WTC11 (cell line): ENCODE measurements around the gene LCN1. TPM values are rescaled to one million over a fixed set of nuclear protein-coding genes. Genes with fewer than 3 reads are reported as not detected.

ENCODE experiments used
- ARID4B ChIP-seq: sonication (generic); formaldehyde crosslinking; IDR thresholded peaks from 2 replicates; pipeline ENCODE4 v1.8.0; 2023; ENCODE audit warnings: missing genetic modification reagents, mild to moderate bottlenecking, borderline replicate concordance
- ATF1 ChIP-seq: sonication (generic); formaldehyde crosslinking; IDR thresholded peaks from 2 replicates; pipeline ENCODE4 v1.8.1; 2023; ENCODE audit warnings: mild to moderate bottlenecking, moderate library complexity, missing genetic modification reagents
- E2F5 ChIP-seq: sonication (generic); formaldehyde crosslinking; IDR thresholded peaks from 2 replicates; pipeline ENCODE4 v1.8.1; 2022; ENCODE audit warnings: mild to moderate bottlenecking, moderate library complexity, missing genetic modification reagents
- ELF4 ChIP-seq: sonication (generic); formaldehyde crosslinking; IDR thresholded peaks from 2 replicates; pipeline ENCODE4 v1.8.1; 2022; ENCODE audit warnings: low read depth, mild to moderate bottlenecking, moderate library complexity, missing genetic modification reagents
- EMX1 ChIP-seq: fragments of 250-450 bp; sonication (Bioruptor Pico); IDR thresholded peaks from 2 replicates; pipeline ENCODE4 v1.8.0; 2021; ENCODE audit warnings: mild to moderate bottlenecking
- ESRRA ChIP-seq: sonication (generic); formaldehyde crosslinking; IDR thresholded peaks from 2 replicates; pipeline ENCODE4 v1.8.1; 2022; ENCODE audit warnings: mild to moderate bottlenecking, missing genetic modification reagents, borderline replicate concordance
- ETV6 ChIP-seq: sonication (generic); formaldehyde crosslinking; IDR thresholded peaks from 2 replicates; pipeline ENCODE4 v1.8.1; 2022; ENCODE audit warnings: mild to moderate bottlenecking, missing genetic modification reagents
- FOXP1 ChIP-seq: sonication (generic); formaldehyde crosslinking; IDR thresholded peaks from 2 replicates; pipeline ENCODE4 v1.8.0; 2022; ENCODE audit warnings: missing genetic modification reagents, mild to moderate bottlenecking, moderate library complexity, borderline replicate concordance
- GABPB1 ChIP-seq: sonication (generic); formaldehyde crosslinking; IDR thresholded peaks from 2 replicates; pipeline ENCODE4 v1.8.1; 2023; ENCODE audit warnings: mild to moderate bottlenecking, missing genetic modification reagents
- HMGA2 ChIP-seq: fragments of 250-450 bp; sonication (Bioruptor Pico); IDR thresholded peaks from 2 replicates; pipeline ENCODE4 v1.4.0; 2021; ENCODE audit warnings: mild to moderate bottlenecking, moderate library complexity
- IRF2 ChIP-seq: sonication (generic); formaldehyde crosslinking; IDR thresholded peaks from 2 replicates; pipeline ENCODE4 v1.8.0; 2022; ENCODE audit warnings: low read depth, missing genetic modification reagents, borderline replicate concordance
- JUN ChIP-seq: sonication (generic); formaldehyde crosslinking; IDR thresholded peaks from 2 replicates; pipeline ENCODE4 v1.8.0; 2023; ENCODE audit warnings: mild to moderate bottlenecking, missing genetic modification reagents
- KAT7 ChIP-seq: sonication (generic); formaldehyde crosslinking; IDR thresholded peaks from 2 replicates; pipeline ENCODE4 v1.8.1; 2023; ENCODE audit warnings: missing genetic modification reagents, mild to moderate bottlenecking, borderline replicate concordance
- MAX ChIP-seq: sonication (generic); formaldehyde crosslinking; IDR thresholded peaks from 2 replicates; pipeline ENCODE4 v1.8.0; 2022; ENCODE audit warnings: mild to moderate bottlenecking, missing genetic modification reagents
- MLX ChIP-seq: sonication (generic); formaldehyde crosslinking; IDR thresholded peaks from 2 replicates; pipeline ENCODE4 v1.8.1; 2023; ENCODE audit warnings: mild to moderate bottlenecking, missing genetic modification reagents, moderate library complexity
- NFYB ChIP-seq: sonication (generic); formaldehyde crosslinking; conservative IDR thresholded peaks from 2 replicates; pipeline ENCODE4 v1.8.0; 2022; ENCODE audit warnings: low read depth, missing genetic modification reagents
- PREB ChIP-seq: sonication (generic); formaldehyde crosslinking; IDR thresholded peaks from 2 replicates; pipeline ENCODE4 v1.8.1; 2022; ENCODE audit warnings: mild to moderate bottlenecking, missing genetic modification reagents, moderate library complexity, borderline replicate concordance
- RELA ChIP-seq: sonication (generic); formaldehyde crosslinking; IDR thresholded peaks from 2 replicates; pipeline ENCODE4 v1.8.1; 2022; ENCODE audit warnings: missing genetic modification reagents, mild to moderate bottlenecking, borderline replicate concordance
- SMAD4 ChIP-seq: sonication (generic); formaldehyde crosslinking; IDR thresholded peaks from 2 replicates; pipeline ENCODE4 v1.8.0; 2022; ENCODE audit warnings: mild to moderate bottlenecking, missing genetic modification reagents
- SP1 ChIP-seq: sonication (generic); formaldehyde crosslinking; conservative IDR thresholded peaks from 2 replicates; pipeline ENCODE4 v1.8.1; 2022; ENCODE audit warnings: missing genetic modification reagents
- USF1 ChIP-seq: sonication (generic); formaldehyde crosslinking; IDR thresholded peaks from 2 replicates; pipeline ENCODE4 v1.8.0; 2022; ENCODE audit warnings: mild to moderate bottlenecking, missing genetic modification reagents
- USF2 ChIP-seq: sonication (generic); formaldehyde crosslinking; IDR thresholded peaks from 2 replicates; pipeline ENCODE4 v1.8.1; 2023; ENCODE audit warnings: mild to moderate bottlenecking, missing genetic modification reagents, moderate library complexity
- ZMAT4 ChIP-seq: fragments of 250-450 bp; sonication (Bioruptor Pico); IDR thresholded peaks from 2 replicates; pipeline ENCODE4 v1.9.0; 2021; ENCODE audit warnings: mild to moderate bottlenecking
- ZNF281 ChIP-seq: sonication (generic); formaldehyde crosslinking; IDR thresholded peaks from 2 replicates; pipeline ENCODE4 v1.8.0; 2023; ENCODE audit warnings: mild to moderate bottlenecking, missing genetic modification reagents
- ZNF317 ChIP-seq: sonication (generic); formaldehyde crosslinking; IDR thresholded peaks from 2 replicates; pipeline ENCODE4 v1.8.1; 2023; ENCODE audit warnings: low read depth, mild to moderate bottlenecking, moderate library complexity, missing genetic modification reagents, borderline replicate concordance
- total RNA-seq: library from RNA; stranded (reverse); gene quantifications from 3 replicates; pipeline ENCODE4 v1.2.3, GENCODE V29; 2021

The LCN1 gene
- total RNA-seq, 1 experiment from 2014 or later: not detected

- TF ChIP-seq MAX (no peak), MLX (CRISPR knock-in tag) (no peak), E2F5 (CRISPR knock-in tag) (no peak), FOXP1 (CRISPR knock-in tag) (peak; percentile 61; the same call in 1 of the 2 replicates), PREB (CRISPR knock-in tag) (no peak), ATF1 (CRISPR knock-in tag) (no peak), RELA (CRISPR knock-in tag) (peak; percentile 69; the same call in 1 of the 2 replicates), ESRRA (CRISPR knock-in tag) (no peak), ARID4B (CRISPR knock-in tag) (peak; percentile 41; the same call in 1 of the 2 replicates), USF2 (CRISPR knock-in tag) (no peak), HMGA2 (no peak), USF1 (CRISPR knock-in tag) (no peak), JUN (peak; percentile 56; the same call in 1 of the 2 replicates), IRF2 (CRISPR knock-in tag) (no peak), ZNF317 (no peak), ZMAT4 (no peak), EMX1 (no peak), ELF4 (CRISPR knock-in tag) (no peak), GABPB1 (CRISPR knock-in tag) (no peak), KAT7 (no peak), SMAD4 (CRISPR knock-in tag) (no peak), ZNF281 (CRISPR knock-in tag) (0 out of 2 replicates have a peak, but pooled peaks have one; percentile 32), ETV6 (CRISPR knock-in tag) (0 out of 2 replicates have a peak, but pooled peaks have one; percentile 55), SP1 (CRISPR knock-in tag) (no peak), NFYB (CRISPR knock-in tag) (0 out of 2 replicates have a peak, but pooled peaks have one; percentile 11)
Observed at GRCh38 chr9:135480071-135480939, 40.9 kb upstream of the LCN1 start (continued).
